Measurements from ENCODE around the gene FAIM2.
A peak's percentile ranks its signal among the peaks of the same experiment; 100 is the strongest.

Gene FAIM2

GRCh38 chr12:49946497-49946896 is 42.8 kb upstream of the FAIM2 start:
- DNase-seq (ENCODE audit: low read depth, low spot score): no peak
- Histone ChIP-seq H3K36me3 (ENCODE audit: control insufficient read depth, insufficient read depth, low read length) (no peaks in the 10 kb centered on the region), H3K4me1 (ENCODE audit: control insufficient read depth, insufficient read depth, low read length) (peaks cover 6% of the 10 kb centered on the region), H3K27me3 (ENCODE audit: control insufficient read depth, insufficient read depth, low read length) (no peaks in the 10 kb centered on the region), H3K4me3 (ENCODE audit: low read length) (no peak overlapping the region), H3K27ac (ENCODE audit: low read length) (no peak overlapping the region), H3K9me3 (ENCODE audit: control insufficient read depth, insufficient read depth, low read length) (no peaks in the 10 kb centered on the region)
- no CpG with 5 or more reads among the region's 3 CpGs for WGBS (ENCODE audit: insufficient coverage, insufficient read length)

GRCh38 chr12:49946086-49946485 is 42.4 kb upstream of the FAIM2 start:
- Histone ChIP-seq H3K4me3 (ENCODE audit: low read length) (no peak overlapping the region), H3K9me3 (ENCODE audit: control insufficient read depth, insufficient read depth, low read length) (no peaks in the 10 kb centered on the region), H3K4me1 (ENCODE audit: control insufficient read depth, insufficient read depth, low read length) (peaks cover 6% of the 10 kb centered on the region), H3K27me3 (ENCODE audit: control insufficient read depth, insufficient read depth, low read length) (no peaks in the 10 kb centered on the region), H3K27ac (ENCODE audit: low read length) (no peak overlapping the region), H3K36me3 (ENCODE audit: control insufficient read depth, insufficient read depth, low read length) (no peaks in the 10 kb centered on the region)
- DNase-seq (ENCODE audit: low read depth, low spot score): no peak
- no CpG with 5 or more reads among the region's 9 CpGs for WGBS (ENCODE audit: insufficient coverage, insufficient read length)

- no CpG with 5 or more reads among the region's 28 CpGs for WGBS (ENCODE audit: insufficient coverage, insufficient read length)
- H3K4me3 ChIP-seq (ENCODE audit: low read length): no peak overlapping the region; the same call in 1 of the 2 replicates
These were observed 41.8 kb upstream of the FAIM2 start for GRCh38 chr12:49945394-49946080.

GRCh38 chr12:49944718-49945117 is 41.0 kb upstream of the FAIM2 start:
- Histone ChIP-seq H3K27me3 (ENCODE audit: control insufficient read depth, insufficient read depth, low read length) (no peaks in the 10 kb centered on the region), H3K36me3 (ENCODE audit: control insufficient read depth, insufficient read depth, low read length) (no peaks in the 10 kb centered on the region), H3K9me3 (ENCODE audit: control insufficient read depth, insufficient read depth, low read length) (no peaks in the 10 kb centered on the region), H3K4me1 (ENCODE audit: control insufficient read depth, insufficient read depth, low read length) (peaks cover 6% of the 10 kb centered on the region), H3K4me3 (ENCODE audit: low read length) (no peak overlapping the region), H3K27ac (ENCODE audit: low read length) (no peak overlapping the region)
- DNase-seq (ENCODE audit: low read depth, low spot score): no peak
- no CpG with 5 or more reads among the region's 3 CpGs for WGBS (ENCODE audit: insufficient coverage, insufficient read length)

More at GRCh38 chr12:49945394-49946080, 41.8 kb upstream of the FAIM2 start:
- Histone ChIP-seq H3K4me1 (ENCODE audit: control insufficient read depth, insufficient read depth, low read length) (peaks cover 6% of the 10 kb centered on the region), H3K27ac (ENCODE audit: low read length) (no peak overlapping the region), H3K9me3 (ENCODE audit: control insufficient read depth, insufficient read depth, low read length) (no peaks in the 10 kb centered on the region), H3K36me3 (ENCODE audit: control insufficient read depth, insufficient read depth, low read length) (no peaks in the 10 kb centered on the region), H3K27me3 (ENCODE audit: control insufficient read depth, insufficient read depth, low read length) (no peaks in the 10 kb centered on the region)
- DNase-seq (ENCODE audit: low read depth, low spot score): peak; percentile 87

- no peak overlapping the region for H3K27ac ChIP-seq (ENCODE audit: low read length)
- no CpG with 5 or more reads among the region's 5 CpGs for WGBS (ENCODE audit: insufficient coverage, insufficient read length)
- no peaks in the 10 kb centered on the region for H3K36me3 ChIP-seq (ENCODE audit: control insufficient read depth, insufficient read depth, low read length)
- DNase-seq (ENCODE audit: low read depth, low spot score): no peak
- peaks cover 6% of the 10 kb centered on the region for H3K4me1 ChIP-seq (ENCODE audit: control insufficient read depth, insufficient read depth, low read length)
- H3K4me3 ChIP-seq (ENCODE audit: low read length): no peak overlapping the region
- no peaks in the 10 kb centered on the region for H3K9me3 ChIP-seq (ENCODE audit: control insufficient read depth, insufficient read depth, low read length)
- H3K27me3 ChIP-seq (ENCODE audit: control insufficient read depth, insufficient read depth, low read length): no peaks in the 10 kb centered on the region
These were observed 40.3 kb upstream of the FAIM2 start for GRCh38 chr12:49944046-49944445.

GRCh38 chr12:49943625-49943960 is 39.9 kb upstream of the FAIM2 start:
- no CpG with 5 or more reads among the region's 1 CpG for WGBS (ENCODE audit: insufficient coverage, insufficient read length)

GRCh38 chr12:49942921-49943624 is 39.4 kb upstream of the FAIM2 start:
- Histone ChIP-seq H3K4me3 (ENCODE audit: low read length) (no peak overlapping the region), H3K36me3 (ENCODE audit: control insufficient read depth, insufficient read depth, low read length) (no peaks in the 10 kb centered on the region), H3K4me1 (ENCODE audit: control insufficient read depth, insufficient read depth, low read length) (peaks cover 6% of the 10 kb centered on the region), H3K9me3 (ENCODE audit: control insufficient read depth, insufficient read depth, low read length) (no peaks in the 10 kb centered on the region), H3K27ac (ENCODE audit: low read length) (no peak overlapping the region), H3K27me3 (ENCODE audit: control insufficient read depth, insufficient read depth, low read length) (no peaks in the 10 kb centered on the region)
- WGBS (ENCODE audit: insufficient coverage, insufficient read length): no CpG with 5 or more reads among the region's 14 CpGs
- no peak for DNase-seq (ENCODE audit: low read depth, low spot score)

More at GRCh38 chr12:49943625-49943960, 39.9 kb upstream of the FAIM2 start:
- no peaks in the 10 kb centered on the region for H3K36me3 ChIP-seq (ENCODE audit: control insufficient read depth, insufficient read depth, low read length)
- H3K4me1 ChIP-seq (ENCODE audit: control insufficient read depth, insufficient read depth, low read length): peaks cover 6% of the 10 kb centered on the region
- no peaks in the 10 kb centered on the region for H3K27me3 ChIP-seq (ENCODE audit: control insufficient read depth, insufficient read depth, low read length)
- no peaks in the 10 kb centered on the region for H3K9me3 ChIP-seq (ENCODE audit: control insufficient read depth, insufficient read depth, low read length)
- no peak overlapping the region for H3K4me3 ChIP-seq (ENCODE audit: low read length)
- DNase-seq (ENCODE audit: low read depth, low spot score): no peak
- no peak overlapping the region for H3K27ac ChIP-seq (ENCODE audit: low read length)

- Histone ChIP-seq H3K36me3 (ENCODE audit: control insufficient read depth, insufficient read depth, low read length) (no peaks in the 10 kb centered on the region), H3K27me3 (ENCODE audit: control insufficient read depth, insufficient read depth, low read length) (no peaks in the 10 kb centered on the region), H3K27ac (ENCODE audit: low read length) (no peak overlapping the region), H3K9me3 (ENCODE audit: control insufficient read depth, insufficient read depth, low read length) (no peaks in the 10 kb centered on the region), H3K4me1 (ENCODE audit: control insufficient read depth, insufficient read depth, low read length) (peaks cover 4% of the 10 kb centered on the region; the same call in 1 of the 2 replicates), H3K4me3 (ENCODE audit: low read length) (no peak overlapping the region)
- DNase-seq (ENCODE audit: low read depth, low spot score): no peak
- WGBS (ENCODE audit: insufficient coverage, insufficient read length): no CpG with 5 or more reads among the region's 3 CpGs
These were observed 38.8 kb upstream of the FAIM2 start for GRCh38 chr12:49942512-49942893.

GRCh38 chr12:49941556-49942511 is 38.1 kb upstream of the FAIM2 start:
- no peaks in the 10 kb centered on the region for H3K36me3 ChIP-seq (ENCODE audit: control insufficient read depth, insufficient read depth, low read length)
- H3K4me3 ChIP-seq (ENCODE audit: low read length): no peak overlapping the region
- WGBS (ENCODE audit: insufficient coverage, insufficient read length): no CpG with 5 or more reads among the region's 13 CpGs
- H3K4me1 ChIP-seq (ENCODE audit: control insufficient read depth, insufficient read depth, low read length): peaks cover 4% of the 10 kb centered on the region; the same call in 1 of the 2 replicates
- no peak for DNase-seq (ENCODE audit: low read depth, low spot score)
- no peaks in the 10 kb centered on the region for H3K27me3 ChIP-seq (ENCODE audit: control insufficient read depth, insufficient read depth, low read length)
- no peaks in the 10 kb centered on the region for H3K9me3 ChIP-seq (ENCODE audit: control insufficient read depth, insufficient read depth, low read length)
- H3K27ac ChIP-seq (ENCODE audit: low read length): no peak overlapping the region

GRCh38 chr12:49939707-49940106 is 36.0 kb upstream of the FAIM2 start:
- WGBS (ENCODE audit: insufficient coverage, insufficient read length): no CpG with 5 or more reads among the region's 1 CpG
- Histone ChIP-seq H3K4me1 (ENCODE audit: control insufficient read depth, insufficient read depth, low read length) (no peaks in the 10 kb centered on the region), H3K4me3 (ENCODE audit: low read length) (no peak overlapping the region), H3K27ac (ENCODE audit: low read length) (no peak overlapping the region), H3K36me3 (ENCODE audit: control insufficient read depth, insufficient read depth, low read length) (no peaks in the 10 kb centered on the region), H3K27me3 (ENCODE audit: control insufficient read depth, insufficient read depth, low read length) (no peaks in the 10 kb centered on the region), H3K9me3 (ENCODE audit: control insufficient read depth, insufficient read depth, low read length) (no peaks in the 10 kb centered on the region)
- DNase-seq (ENCODE audit: low read depth, low spot score): no peak

Data from iPS DF 6.9 (cell line).